Liver (tissue), 9 donors: ENCODE data around the gene ELOVL2. TPM values are rescaled to one million over a fixed set of nuclear protein-coding genes. Genes with fewer than 3 reads are reported as not detected.

Experiments used
- DNase-seq: peaks from one replicate; pipeline ENCODE4 v3.0.0-alpha.2; 2017; ENCODE audit warnings: low spot score
- H3K27ac ChIP-seq, 2 donors: one replicate each; pipeline ENCODE4 v1.7.0; 2013; ENCODE audit warnings: inconsistent platforms in 2 of 2, low read length in 2 of 2, control low read depth in 1 of 2, low read depth in 1 of 2, mild to moderate bottlenecking in 1 of 2
- H3K27me3 ChIP-seq, 4 donors: one replicate each; pipeline versions ENCODE4 v1.6.1 to v1.7.0; 2013; ENCODE audit warnings: low read length in 3 of 4, inconsistent platforms in 1 of 4, mild to moderate bottlenecking in 1 of 4, moderate library complexity in 1 of 4; ENCODE audit not compliant: control insufficient read depth in 4 of 4, insufficient read depth in 4 of 4
- H3K36me3 ChIP-seq, 4 donors: one replicate each; pipeline versions ENCODE4 v1.6.1 to v1.7.0; 2013; ENCODE audit warnings: low read length in 3 of 4, mild to moderate bottlenecking in 3 of 4, low read depth in 1 of 4, moderate library complexity in 1 of 4; ENCODE audit not compliant: control insufficient read depth in 4 of 4, insufficient read depth in 3 of 4
- H3K4me1 ChIP-seq, 4 donors: one replicate each; pipeline versions ENCODE4 v1.6.1 to v1.7.0; 2013; ENCODE audit warnings: low read length in 3 of 4, mild to moderate bottlenecking in 3 of 4, moderate library complexity in 1 of 4; ENCODE audit not compliant: control insufficient read depth in 4 of 4, insufficient read depth in 4 of 4
- H3K4me3 ChIP-seq, 3 donors: one replicate each; pipeline versions ENCODE4 v1.6.1 to v1.7.0; 2013; ENCODE audit warnings: low read length in 3 of 3, control low read depth in 1 of 3, low read depth in 1 of 3, mild to moderate bottlenecking in 1 of 3
- H3K9ac ChIP-seq, 2 donors: one replicate each; pipeline ENCODE4 v1.7.0; 2013; ENCODE audit warnings: low read length in 2 of 2, mild to moderate bottlenecking in 2 of 2, moderate library complexity in 2 of 2, control low read depth in 1 of 2, low read depth in 1 of 2
- H3K9me3 ChIP-seq, 4 donors: one replicate each; pipeline versions ENCODE4 v1.6.1 to v1.7.0; 2013; ENCODE audit warnings: low read length in 3 of 4; ENCODE audit not compliant: control insufficient read depth in 4 of 4
- ATF3 ChIP-seq: IDR thresholded peaks from 2 replicates; pipeline ENCODE4 v1.6.1; 2016; ENCODE audit warnings: antibody characterized with exemption
- CTCF ChIP-seq: fragments of 150-350 bp; IDR thresholded peaks from 2 replicates; pipeline ENCODE4 v1.5.1; 2017; ENCODE audit warnings: improper control_type of control experiment, low read depth, low read length; ENCODE audit not compliant: missing input control
- EGR1 ChIP-seq, 2 donors: IDR thresholded peaks; 2 replicates each; pipeline ENCODE4 v1.6.1; 2016 to 2018; ENCODE audit warnings: antibody characterized with exemption in 2 of 2, low read depth in 2 of 2
- FOXA1 ChIP-seq: IDR thresholded peaks from 2 replicates; pipeline ENCODE4 v1.6.1; 2016; ENCODE audit warnings: antibody characterized with exemption
- FOXA2 ChIP-seq: IDR thresholded peaks from 2 replicates; pipeline ENCODE4 v1.6.1; 2016; ENCODE audit warnings: antibody characterized with exemption
- GABPA ChIP-seq, 2 donors: IDR thresholded peaks in 1 of 2; conservative IDR thresholded peaks in 1 of 2; 2 replicates each; pipeline ENCODE4 v1.6.1; 2016; ENCODE audit warnings: antibody characterized with exemption in 2 of 2, mild to moderate bottlenecking in 1 of 2, moderate library complexity in 1 of 2
- HNF4A ChIP-seq, 2 donors: conservative IDR thresholded peaks; 2 replicates each; pipeline ENCODE4 v1.6.1; 2016; ENCODE audit warnings: antibody characterized with exemption in 2 of 2, mild to moderate bottlenecking in 2 of 2
- HNF4G ChIP-seq: IDR thresholded peaks from 2 replicates; pipeline ENCODE4 v1.6.1; 2016; ENCODE audit warnings: antibody characterized with exemption
- JUND ChIP-seq, 2 donors: IDR thresholded peaks; 2 replicates each; pipeline ENCODE4 v1.6.1; 2016; ENCODE audit warnings: antibody characterized with exemption in 2 of 2
- MAX ChIP-seq: IDR thresholded peaks from 2 replicates; pipeline ENCODE4 v1.6.1; 2016; ENCODE audit warnings: antibody characterized with exemption
- NR2F2 ChIP-seq: IDR thresholded peaks from 2 replicates; pipeline ENCODE4 v1.6.1; 2016; ENCODE audit warnings: antibody characterized with exemption
- REST ChIP-seq: IDR thresholded peaks from 2 replicates; pipeline ENCODE4 v1.6.1; 2016; ENCODE audit warnings: antibody characterized with exemption, mild to moderate bottlenecking
- RXRA ChIP-seq, 2 donors: IDR thresholded peaks; 2 replicates each; pipeline ENCODE4 v1.6.1; 2017 to 2018; ENCODE audit warnings: antibody characterized with exemption in 2 of 2, mild to moderate bottlenecking in 1 of 2
- SP1 ChIP-seq: IDR thresholded peaks from 2 replicates; pipeline ENCODE4 v1.6.1; 2018; ENCODE audit warnings: antibody characterized with exemption, mild to moderate bottlenecking
- TAF1 ChIP-seq: conservative IDR thresholded peaks from 2 replicates; pipeline ENCODE4 v1.6.1; 2016; ENCODE audit warnings: antibody characterized with exemption, mild to moderate bottlenecking
- YY1 ChIP-seq: IDR thresholded peaks from 2 replicates; pipeline ENCODE4 v1.6.1; 2016; ENCODE audit warnings: antibody characterized with exemption, mild to moderate bottlenecking
- WGBS: extraction: QIAGEN DNeasy Blood & Tissue Kit; methylation state at CpG from one replicate; pipeline ENCODE4 v1.1.7; 2013; 5-methylcytosine and 5-hydroxymethylcytosine counted together
- polyA plus RNA-seq, 2 donors: library from polyadenylated mRNA; stranded (reverse) in 1 of 2; unstranded in 1 of 2; fragments of 200-250 nt in 1 of 2; fragments of >200 nt in 1 of 2; fragmentation: Nextera tagmentation in 1 of 2; extraction: Ambion mirVana in 1 of 2; gene quantifications; one replicate each; pipeline versions ENCODE4 v1.2.1 to v1.2.3, GENCODE V29; 2013 to 2015
- total RNA-seq, 2 donors: library from RNA; depleted of rRNA; stranded (reverse); fragments of >200 nt; gene quantifications; one replicate each; pipeline ENCODE4 v1.2.3, GENCODE V29; 2014
- donor health status: healthy.
- donor health status: healthy.
- donor health status: healthy.
- donor health status: healthy.
- donor health status: healthy.

The ELOVL2 gene
- total and polyA plus RNA-seq, 4 donors = 7.1 to 28.5 (median 22.1) TPM

GRCh38 chr6:11083956-11084355 is 39.9 kb upstream of the ELOVL2 start:
- WGBS = 94% methylated on average over 5 of the region's 5 CpGs
- DNase-seq = no peak

GRCh38 chr6:11083491-11083890 is 39.4 kb upstream of the ELOVL2 start:
- Histone ChIP-seq H3K36me3 (no peaks in the 10 kb centered on the region), H3K9me3 (no peaks in the 10 kb centered on the region), H3K4me3 (no peak overlapping the region), H3K9ac (no peak overlapping the region), H3K27ac (no peak overlapping the region), H3K27me3 (no peaks in the 10 kb centered on the region), H3K4me1 (no peaks in the 10 kb centered on the region)
- no peak for DNase-seq
- 80% methylated on average over 4 of the region's 4 CpGs for WGBS
- TF ChIP-seq SP1 = no peak
- TF ChIP-seq FOXA2 = no peak
- TF ChIP-seq YY1 = no peak
- TF ChIP-seq HNF4A (conservative IDR thresholded peaks at IDR 0.05) = no peak
- no peak for TF ChIP-seq NR2F2
- TF ChIP-seq GABPA (IDR thresholded peaks at IDR 0.05 in 1 of 2, conservative IDR thresholded peaks at IDR 0.05 in 1 of 2) = no peak
- no peak for TF ChIP-seq HNF4G
- TF ChIP-seq TAF1 = no peak
- no peak for TF ChIP-seq JUND (IDR thresholded peaks at IDR 0.05)
- no peak for TF ChIP-seq MAX
- TF ChIP-seq FOXA1 = no peak
- no peak for TF ChIP-seq RXRA (IDR thresholded peaks at IDR 0.05)

More at GRCh38 chr6:11083956-11084355, 39.9 kb upstream of the ELOVL2 start:
- H3K9ac ChIP-seq = no peak overlapping the region
- no peaks in the 10 kb centered on the region for H3K4me1 ChIP-seq
- H3K27ac ChIP-seq = no peak overlapping the region
- H3K4me3 ChIP-seq = no peak overlapping the region
- no peaks in the 10 kb centered on the region for H3K9me3 ChIP-seq
- no peak for TF ChIP-seq FOXA2
- TF ChIP-seq JUND (IDR thresholded peaks at IDR 0.05) = no peak
- TF ChIP-seq TAF1 = no peak
- no peak for TF ChIP-seq HNF4A (conservative IDR thresholded peaks at IDR 0.05)
- no peak for TF ChIP-seq ATF3
- no peak for TF ChIP-seq EGR1 (IDR thresholded peaks at IDR 0.05; ENCODE audit: low read depth in 2 of 2)
- TF ChIP-seq HNF4G = no peak
- TF ChIP-seq CTCF = no peak
- H3K36me3 ChIP-seq = no peaks in the 10 kb centered on the region
- no peaks in the 10 kb centered on the region for H3K27me3 ChIP-seq

- Histone ChIP-seq H3K36me3 (no peaks in the 10 kb centered on the region), H3K4me3 (no peak overlapping the region), H3K4me1 (no peaks in the 10 kb centered on the region), H3K27ac (no peak overlapping the region), H3K9ac (no peak overlapping the region), H3K9me3 (no peaks in the 10 kb centered on the region), H3K27me3 (no peaks in the 10 kb centered on the region)
- WGBS = 77% methylated on average over 3 of the region's 3 CpGs
- no peak for DNase-seq
- TF ChIP-seq JUND (IDR thresholded peaks at IDR 0.05) = no peak
- TF ChIP-seq YY1 = no peak
- no peak for TF ChIP-seq TAF1
- TF ChIP-seq GABPA (IDR thresholded peaks at IDR 0.05 in 1 of 2, conservative IDR thresholded peaks at IDR 0.05 in 1 of 2) = no peak
- TF ChIP-seq NR2F2 = no peak
- no peak for TF ChIP-seq EGR1 (IDR thresholded peaks at IDR 0.05; ENCODE audit: low read depth in 2 of 2)
- TF ChIP-seq HNF4A (conservative IDR thresholded peaks at IDR 0.05) = no peak
- no peak for TF ChIP-seq HNF4G
- no peak for TF ChIP-seq CTCF
- TF ChIP-seq REST = no peak
- TF ChIP-seq RXRA (IDR thresholded peaks at IDR 0.05) = no peak
- no peak for TF ChIP-seq MAX
- no peak for TF ChIP-seq FOXA2
These were observed 36.2 kb upstream of the ELOVL2 start for GRCh38 chr6:11080296-11080695.
